Ishikawa (cell line): ENCODE measurements around the gene CPM.

ENCODE experiments used
- RAD21 ChIP-seq: IDR thresholded peaks from 2 replicates; pipeline ENCODE4 v1.6.1; 2012; ENCODE audit warnings: low read depth
- USF1 ChIP-seq: IDR thresholded peaks from 2 replicates; pipeline ENCODE4 v1.6.1; 2012
- YY1 ChIP-seq: IDR thresholded peaks from 2 replicates; pipeline ENCODE4 v1.6.1; 2012; ENCODE audit warnings: low read depth
- ZBTB7A ChIP-seq: IDR thresholded peaks from 2 replicates; pipeline ENCODE4 v1.6.1; 2012; ENCODE audit warnings: low read depth

- TF ChIP-seq USF1: no peak
- no peak for TF ChIP-seq YY1
- TF ChIP-seq RAD21: no peak
- no peak for TF ChIP-seq ZBTB7A
These were observed 61.6 kb downstream of the CPM start for GRCh38 chr12:68871396-68871795.
